Prostate gland (tissue), 2 donors: ENCODE measurements around the gene ZCCHC8. TPM values are rescaled to one million over a fixed set of nuclear protein-coding genes. Genes with fewer than 3 reads are reported as not detected.
A peak's percentile ranks its signal among the peaks of the same experiment; 100 is the strongest.
"Not testable (repeated sequence)": the region's sequence is repeated elsewhere in the genome, so short reads cannot be mapped to it uniquely, and the experiment has no call there.

Source experiments
- DNase-seq: peaks from one replicate; pipeline ENCODE4 v3.0.0-alpha.2; 2019; ENCODE audit warnings: low spot score
- H3K27ac ChIP-seq, 2 donors: fragments of 200-600 bp; sonication (generic); 2 replicates each; pipeline ENCODE4 v1.5.1; 2017 to 2019
- H3K27me3 ChIP-seq: fragments of 200-600 bp; sonication (generic); replicated peaks from 2 replicates; pipeline ENCODE4 v1.5.1; 2019; ENCODE audit not compliant: insufficient read depth
- H3K36me3 ChIP-seq, 2 donors: fragments of 200-600 bp; sonication (generic); 1 replicate in 1 of 2; 2 replicates in 1 of 2; pipeline versions ENCODE4 v1.5.1 to v1.8.1; 2017 to 2019
- H3K4me1 ChIP-seq: fragments of 200-600 bp; sonication (generic); replicated peaks from 2 replicates; pipeline ENCODE4 v1.5.1; 2019
- H3K4me3 ChIP-seq, 2 donors: fragments of 200-600 bp; sonication (generic); 2 replicates each; pipeline ENCODE4 v1.5.1; 2017 to 2019
- H3K9me3 ChIP-seq: fragments of 200-600 bp; sonication (generic); 2 replicates; pipeline ENCODE4 v1.5.1; 2017
- POLR2A ChIP-seq: fragments of 450-650 bp; IDR thresholded peaks from one replicate; pipeline ENCODE4 v1.6.1; 2016; ENCODE audit warnings: antibody characterized with exemption, mild to moderate bottlenecking
- POLR2AphosphoS5 ChIP-seq: sonication (generic); formaldehyde crosslinking; IDR thresholded peaks from one replicate; pipeline ENCODE4 v1.6.1; 2017; ENCODE audit warnings: antibody characterized with exemption
- WGBS: methylation state at CpG from one replicate; pipeline ENCODE4 v1.1.5; 2018; 5-methylcytosine and 5-hydroxymethylcytosine counted together
- intact Hi-C: fragments of 100-400 bp; cut with DNase I; formaldehyde crosslinking; loops from one replicate; pipeline ENCODE4 v1.14.2; 2022
- total RNA-seq, 2 donors: library from RNA; depleted of rRNA; stranded (reverse); fragments of >200 nt; gene quantifications; one replicate each; pipeline ENCODE4 v1.1.0, GENCODE V29; 2016
- TF ChIP-seq, protein P1 (sequence below), 4 experiments: fragments of 200-600 bp in 2 of 4; fragments of 450-650 bp in 2 of 4; sonication (generic) in 2 of 4; IDR thresholded peaks; 1 replicate in 3 of 4; 2 replicates in 1 of 4; pipeline ENCODE4 v1.5.1; 2016 to 2019; ENCODE audit warnings: antibody characterized with exemption in 4 of 4, mild to moderate bottlenecking in 2 of 4, moderate library complexity in 2 of 4

The ZCCHC8 gene
- total RNA-seq, 2 donors from 2014 or later, result 17.3 to 20.1 TPM

- intact Hi-C loops, result loop anchor here (2.0 to 10.0 kb wide), 2 partner anchors 73 to 117 kb away; no protein-coding TSS in a partner anchor
- no peaks in the 10 kb centered on the region for H3K27me3 ChIP-seq
- peak; percentile 16 for DNase-seq
- no peaks in the 10 kb centered on the region for H3K36me3 ChIP-seq
- no peak overlapping the region for H3K4me3 ChIP-seq
- peak overlapping the region; percentile 70 to 75 for H3K27ac ChIP-seq
- 7% methylated on average over 3 of the region's 3 CpGs for WGBS
- TF ChIP-seq, protein P1, sequence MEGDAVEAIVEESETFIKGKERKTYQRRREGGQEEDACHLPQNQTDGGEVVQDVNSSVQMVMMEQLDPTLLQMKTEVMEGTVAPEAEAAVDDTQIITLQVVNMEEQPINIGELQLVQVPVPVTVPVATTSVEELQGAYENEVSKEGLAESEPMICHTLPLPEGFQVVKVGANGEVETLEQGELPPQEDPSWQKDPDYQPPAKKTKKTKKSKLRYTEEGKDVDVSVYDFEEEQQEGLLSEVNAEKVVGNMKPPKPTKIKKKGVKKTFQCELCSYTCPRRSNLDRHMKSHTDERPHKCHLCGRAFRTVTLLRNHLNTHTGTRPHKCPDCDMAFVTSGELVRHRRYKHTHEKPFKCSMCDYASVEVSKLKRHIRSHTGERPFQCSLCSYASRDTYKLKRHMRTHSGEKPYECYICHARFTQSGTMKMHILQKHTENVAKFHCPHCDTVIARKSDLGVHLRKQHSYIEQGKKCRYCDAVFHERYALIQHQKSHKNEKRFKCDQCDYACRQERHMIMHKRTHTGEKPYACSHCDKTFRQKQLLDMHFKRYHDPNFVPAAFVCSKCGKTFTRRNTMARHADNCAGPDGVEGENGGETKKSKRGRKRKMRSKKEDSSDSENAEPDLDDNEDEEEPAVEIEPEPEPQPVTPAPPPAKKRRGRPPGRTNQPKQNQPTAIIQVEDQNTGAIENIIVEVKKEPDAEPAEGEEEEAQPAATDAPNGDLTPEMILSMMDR (IDR thresholded peaks at IDR 0.05), result peak; percentile 45 to 91 (median 84)
- TF ChIP-seq POLR2A, result no peak
- peak; percentile 57 for TF ChIP-seq POLR2AphosphoS5
- no peaks in the 10 kb centered on the region for H3K9me3 ChIP-seq
- H3K4me1 ChIP-seq, result no peaks in the 10 kb centered on the region
Observed at GRCh38 chr12:122471324-122472226, 29.2 kb downstream of the ZCCHC8 start.

DNA sequence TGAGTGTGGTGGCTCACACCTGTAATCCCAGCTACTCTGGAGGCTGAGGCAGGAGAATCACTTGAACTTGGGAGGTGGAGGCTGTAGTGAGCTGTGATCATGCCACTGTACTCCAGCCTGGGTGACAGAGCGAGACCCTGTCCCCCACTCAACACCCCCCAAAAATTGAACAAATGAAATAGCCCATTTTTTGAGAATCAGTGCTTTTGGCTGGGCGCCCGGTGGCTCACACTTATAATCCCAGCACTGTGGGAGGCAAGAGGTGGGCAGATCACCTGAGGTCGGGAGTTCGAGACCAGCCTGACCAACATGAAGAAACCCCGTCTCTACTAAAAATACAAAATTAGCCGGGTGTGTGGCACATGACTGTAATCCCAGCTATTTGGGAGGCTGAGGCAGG, 30.2 kb downstream of the ZCCHC8 start:
- not testable (repeated sequence) for H3K4me3 ChIP-seq, H3K4me1 ChIP-seq, DNase-seq, H3K36me3 ChIP-seq, H3K27me3 ChIP-seq, H3K9me3 ChIP-seq
- intact Hi-C loops, result loop anchor here (2.0 to 10.0 kb wide), 2 partner anchors 72 to 116 kb away; no protein-coding TSS in a partner anchor
- peak overlapping the region in 1 of 2 donors; percentile 1 for H3K27ac ChIP-seq
- WGBS, result 92% methylated on average over 7 of the region's 7 CpGs

DNA sequence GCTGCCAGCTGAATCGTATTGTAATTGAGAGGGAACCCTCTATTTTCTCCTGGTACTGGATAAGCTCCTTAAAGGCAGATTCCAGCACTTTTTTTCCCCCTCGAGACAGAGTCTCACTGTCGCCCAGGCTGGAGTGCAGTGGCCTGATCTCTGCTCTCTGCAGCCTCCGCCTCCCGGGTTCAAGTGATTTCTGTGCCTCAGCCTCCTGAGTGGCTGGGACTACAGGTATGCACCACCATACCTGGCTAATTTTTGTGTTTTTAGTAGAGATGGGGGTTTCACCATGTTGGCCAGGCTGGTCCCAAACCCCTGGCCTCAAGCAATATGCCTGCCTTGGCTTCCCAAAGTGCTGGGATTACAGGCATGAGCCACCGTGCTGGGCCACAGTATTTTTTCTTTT, 30.9 kb downstream of the ZCCHC8 start:
- intact Hi-C loops, result loop anchor here (2.0 to 10.0 kb wide), 2 partner anchors 71 to 115 kb away; no protein-coding TSS in a partner anchor
- H3K4me3 ChIP-seq, H3K27ac ChIP-seq, DNase-seq, H3K9me3 ChIP-seq, H3K4me1 ChIP-seq, H3K27me3 ChIP-seq, H3K36me3 ChIP-seq: not testable (repeated sequence)
- WGBS, result 80% methylated on average over 6 of the region's 6 CpGs

GRCh38 chr12:122467983-122468382, 32.7 kb downstream of the ZCCHC8 start:
- Histone ChIP-seq H3K9me3 (no peaks in the 10 kb centered on the region), H3K36me3 (no peaks in the 10 kb centered on the region), H3K4me1 (no peaks in the 10 kb centered on the region), H3K27me3 (no peaks in the 10 kb centered on the region), H3K27ac (no peak overlapping the region), H3K4me3 (no peak overlapping the region)
- peak; percentile 47 for DNase-seq
- TF ChIP-seq POLR2AphosphoS5, result peak; percentile 68
- TF ChIP-seq, protein P1 (IDR thresholded peaks at IDR 0.05), result no peak
- TF ChIP-seq POLR2A, result no peak
- WGBS, result 41% methylated on average over 4 of the region's 4 CpGs
- intact Hi-C loops, result no loop called here

- H3K4me3 ChIP-seq, H3K4me1 ChIP-seq, intact Hi-C loops, H3K27ac ChIP-seq, H3K36me3 ChIP-seq, H3K27me3 ChIP-seq, H3K9me3 ChIP-seq: not testable (repeated sequence)
- WGBS, result 82% methylated on average over 17 of the region's 17 CpGs
- peak; percentile 26 for DNase-seq
- TF ChIP-seq POLR2AphosphoS5, result peak; percentile 43
Observed at GRCh38 chr12:122464317-122465042, 36.3 kb downstream of the ZCCHC8 start.

DNA sequence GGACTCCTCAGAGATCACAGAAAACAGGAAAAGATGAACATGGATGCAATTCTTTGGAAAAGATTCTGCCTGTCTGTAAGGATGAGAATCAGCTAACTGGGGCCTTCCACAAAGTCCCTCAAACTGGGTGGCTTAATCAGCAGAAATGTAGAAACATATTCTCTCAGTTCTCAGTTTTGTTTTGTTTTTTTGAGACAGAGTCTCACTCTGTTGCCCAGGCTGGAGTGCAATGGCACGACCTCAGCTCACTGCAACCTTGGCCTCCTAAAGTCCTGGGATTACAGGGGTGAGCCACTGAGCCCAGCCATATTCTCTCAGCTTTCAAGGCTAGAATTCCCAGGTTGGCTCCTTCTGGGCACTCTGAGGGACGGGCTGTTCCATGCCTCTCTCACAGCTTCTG, 40.1 kb downstream of the ZCCHC8 start:
- no peaks in the 10 kb centered on the region for H3K27me3 ChIP-seq
- no peaks in the 10 kb centered on the region for H3K36me3 ChIP-seq
- H3K27ac ChIP-seq, result no peak overlapping the region
- TF ChIP-seq POLR2AphosphoS5, result no peak
- TF ChIP-seq POLR2A, result no peak
- TF ChIP-seq, protein P1 (IDR thresholded peaks at IDR 0.05), result no peak
- intact Hi-C loops, result no loop called here
- no peak overlapping the region for H3K4me3 ChIP-seq
- no peak for DNase-seq
- H3K4me1 ChIP-seq, result no peaks in the 10 kb centered on the region
- WGBS, result 78% methylated on average over 2 of the region's 2 CpGs
- no peaks in the 10 kb centered on the region for H3K9me3 ChIP-seq
